LNCAP (cell line): ENCODE results near the gene WNT16.

ENCODE experiments used
- TF ChIP-seq, protein P1 (sequence below): fragments of 450-650 bp; IDR thresholded peaks from 2 replicates; pipeline ENCODE4 v1.5.1; 2017; ENCODE audit warnings: mild to moderate bottlenecking

The WNT16 gene, protein sequence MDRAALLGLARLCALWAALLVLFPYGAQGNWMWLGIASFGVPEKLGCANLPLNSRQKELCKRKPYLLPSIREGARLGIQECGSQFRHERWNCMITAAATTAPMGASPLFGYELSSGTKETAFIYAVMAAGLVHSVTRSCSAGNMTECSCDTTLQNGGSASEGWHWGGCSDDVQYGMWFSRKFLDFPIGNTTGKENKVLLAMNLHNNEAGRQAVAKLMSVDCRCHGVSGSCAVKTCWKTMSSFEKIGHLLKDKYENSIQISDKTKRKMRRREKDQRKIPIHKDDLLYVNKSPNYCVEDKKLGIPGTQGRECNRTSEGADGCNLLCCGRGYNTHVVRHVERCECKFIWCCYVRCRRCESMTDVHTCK

DNA sequence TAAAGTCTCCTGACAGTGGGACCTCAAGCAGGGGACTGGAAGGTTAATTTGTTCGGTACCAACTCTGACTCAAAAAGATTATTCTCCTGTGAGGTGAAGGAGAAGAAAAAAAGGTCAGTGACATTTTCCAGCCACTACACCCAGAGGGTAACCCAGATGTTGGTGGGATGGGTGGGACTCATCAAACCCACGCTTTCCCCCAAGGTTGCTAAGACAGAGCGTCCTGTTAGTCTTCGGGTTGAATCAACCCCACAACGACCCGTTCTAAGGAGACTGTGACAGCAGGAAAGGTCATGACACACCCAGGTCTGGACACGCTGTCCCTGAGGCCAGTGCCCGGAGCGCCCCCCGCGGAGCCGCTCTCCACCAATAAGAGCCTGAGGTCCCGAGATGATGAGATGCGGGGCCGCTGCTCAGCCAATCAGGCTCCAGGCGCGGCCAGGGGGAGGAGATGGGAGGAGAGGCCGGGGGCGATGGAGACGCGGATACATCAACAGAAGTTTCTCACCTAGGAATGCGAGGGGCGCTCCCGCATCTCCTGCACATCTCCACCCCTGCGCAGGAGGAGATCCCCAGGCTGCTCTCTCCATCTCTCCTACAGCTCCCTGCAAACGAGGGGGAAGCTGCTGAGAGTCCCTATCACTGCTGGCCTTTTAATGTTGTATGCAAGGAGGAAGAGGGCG, at the start of gene WNT16:
WNT16 (plus strand) TSS at position 493 of the 683 bp plus-strand sequence. CDS start 293 bp downstream, outside the sequence.
- TF ChIP-seq, protein P1, sequence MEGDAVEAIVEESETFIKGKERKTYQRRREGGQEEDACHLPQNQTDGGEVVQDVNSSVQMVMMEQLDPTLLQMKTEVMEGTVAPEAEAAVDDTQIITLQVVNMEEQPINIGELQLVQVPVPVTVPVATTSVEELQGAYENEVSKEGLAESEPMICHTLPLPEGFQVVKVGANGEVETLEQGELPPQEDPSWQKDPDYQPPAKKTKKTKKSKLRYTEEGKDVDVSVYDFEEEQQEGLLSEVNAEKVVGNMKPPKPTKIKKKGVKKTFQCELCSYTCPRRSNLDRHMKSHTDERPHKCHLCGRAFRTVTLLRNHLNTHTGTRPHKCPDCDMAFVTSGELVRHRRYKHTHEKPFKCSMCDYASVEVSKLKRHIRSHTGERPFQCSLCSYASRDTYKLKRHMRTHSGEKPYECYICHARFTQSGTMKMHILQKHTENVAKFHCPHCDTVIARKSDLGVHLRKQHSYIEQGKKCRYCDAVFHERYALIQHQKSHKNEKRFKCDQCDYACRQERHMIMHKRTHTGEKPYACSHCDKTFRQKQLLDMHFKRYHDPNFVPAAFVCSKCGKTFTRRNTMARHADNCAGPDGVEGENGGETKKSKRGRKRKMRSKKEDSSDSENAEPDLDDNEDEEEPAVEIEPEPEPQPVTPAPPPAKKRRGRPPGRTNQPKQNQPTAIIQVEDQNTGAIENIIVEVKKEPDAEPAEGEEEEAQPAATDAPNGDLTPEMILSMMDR: no peak

DNA sequence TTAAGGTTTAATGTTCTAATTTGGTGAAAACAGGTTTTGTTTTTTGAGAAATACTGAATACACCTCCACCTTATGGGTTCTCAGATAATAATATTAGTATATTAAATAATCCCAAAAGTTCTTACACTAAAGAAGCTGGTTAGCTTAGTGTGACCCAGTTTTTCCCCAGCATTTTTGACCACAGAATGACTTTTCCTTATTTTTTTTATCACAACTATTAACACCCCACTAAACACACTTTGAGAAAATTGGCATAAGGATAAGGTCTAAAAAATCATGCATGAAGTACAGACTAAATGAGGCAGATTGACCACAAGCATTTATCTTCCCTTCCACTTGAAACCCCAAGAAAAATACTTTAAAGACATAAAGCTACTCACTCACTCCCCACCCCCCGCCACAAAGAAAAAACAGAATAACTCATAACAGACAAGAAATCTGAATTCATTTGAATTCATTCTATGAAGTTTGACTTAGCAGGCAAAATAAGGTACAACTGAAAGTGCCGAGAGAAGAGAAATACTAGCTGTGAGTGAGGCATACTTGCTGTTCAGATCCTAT, 49.7 kb upstream of the WNT16 start:
- TF ChIP-seq, protein P1: no peak

DNA sequence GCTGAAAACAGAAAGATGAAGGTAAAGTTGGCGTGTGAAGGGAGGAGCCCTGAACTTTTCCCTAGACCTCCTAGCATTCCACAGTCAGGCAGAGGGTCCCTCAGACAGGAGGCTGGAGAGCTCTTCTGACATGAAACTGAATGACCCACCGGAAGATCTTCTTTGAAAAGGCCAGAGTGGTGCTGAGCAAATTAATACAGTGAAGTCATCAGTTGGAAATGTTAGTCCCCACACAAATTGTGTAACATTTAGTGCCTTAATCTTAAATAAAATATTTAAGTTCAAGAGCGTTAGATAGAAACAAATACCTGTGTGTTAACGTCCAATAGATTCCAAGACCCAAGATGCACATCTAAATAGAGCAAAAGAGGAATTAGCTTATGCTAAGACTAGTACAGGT, 49.0 kb upstream of the WNT16 start:
- TF ChIP-seq, protein P1: no peak

DNA sequence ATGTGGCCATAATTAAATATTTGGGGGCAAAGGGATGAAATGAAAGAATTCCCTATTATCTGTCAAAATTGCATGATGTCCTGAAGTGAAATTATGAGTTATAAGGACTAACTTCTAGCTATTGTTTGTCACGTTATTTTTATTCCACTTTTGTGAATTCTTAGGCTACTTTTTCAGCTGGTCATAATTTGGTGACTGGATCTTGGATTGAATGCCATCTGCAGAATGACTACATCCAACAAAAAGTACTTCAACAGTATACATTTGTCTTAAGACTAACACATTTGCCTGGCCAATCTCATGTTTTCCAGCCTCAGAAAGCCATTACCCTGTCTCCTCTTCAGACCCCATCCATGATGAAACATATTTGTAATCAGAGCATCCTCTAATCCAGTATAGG, 48.1 kb upstream of the WNT16 start:
- TF ChIP-seq, protein P1: no peak

DNA sequence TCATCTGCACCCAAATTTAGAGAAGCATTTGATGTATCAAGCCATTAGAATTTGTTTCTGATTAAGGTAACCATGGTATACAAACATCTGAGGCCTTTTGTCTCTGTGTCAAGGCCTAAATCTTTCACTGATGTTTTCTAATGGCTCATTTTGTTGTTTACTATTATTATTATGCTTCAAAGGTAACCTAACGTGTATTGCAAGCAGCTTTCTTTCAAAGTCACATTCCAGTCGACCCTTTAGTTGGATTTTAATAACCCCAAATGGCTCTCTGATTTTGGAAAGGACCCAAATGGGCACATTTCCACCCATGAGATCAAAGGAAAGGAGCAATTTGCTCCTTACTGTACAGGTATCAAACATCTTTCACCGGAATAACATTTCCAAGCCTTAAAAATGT, 46.7 kb upstream of the WNT16 start:
- TF ChIP-seq, protein P1: no peak

DNA sequence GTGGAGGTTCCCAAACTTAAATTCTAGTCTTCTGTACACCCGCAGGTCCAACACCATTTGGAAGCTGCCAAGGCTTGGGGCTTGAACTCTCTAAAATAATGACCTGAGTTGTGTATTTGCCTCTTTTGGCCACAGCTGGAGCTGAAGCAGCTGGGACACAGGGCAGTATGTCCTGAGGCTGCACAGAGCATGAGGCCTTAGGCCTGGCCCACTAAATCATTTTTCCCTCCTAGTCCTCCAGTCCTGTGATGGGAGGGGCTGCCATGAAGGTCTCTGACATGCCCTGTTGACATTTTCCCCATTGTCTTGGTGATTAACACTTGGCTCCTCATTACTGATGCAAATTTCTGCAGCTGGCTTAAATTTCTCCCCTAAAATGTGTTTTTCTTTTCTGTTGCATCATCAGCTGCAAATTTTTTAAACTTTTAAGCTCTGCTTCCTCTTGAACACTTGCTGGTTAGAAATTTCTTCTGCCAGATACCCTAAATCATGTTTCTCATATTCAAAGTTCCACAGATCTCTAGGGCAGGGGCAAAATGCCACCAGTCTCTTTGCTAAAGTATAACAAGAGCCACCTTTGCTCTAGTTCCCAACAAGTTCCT, 43.6 kb upstream of the WNT16 start:
- TF ChIP-seq, protein P1: no peak

DNA sequence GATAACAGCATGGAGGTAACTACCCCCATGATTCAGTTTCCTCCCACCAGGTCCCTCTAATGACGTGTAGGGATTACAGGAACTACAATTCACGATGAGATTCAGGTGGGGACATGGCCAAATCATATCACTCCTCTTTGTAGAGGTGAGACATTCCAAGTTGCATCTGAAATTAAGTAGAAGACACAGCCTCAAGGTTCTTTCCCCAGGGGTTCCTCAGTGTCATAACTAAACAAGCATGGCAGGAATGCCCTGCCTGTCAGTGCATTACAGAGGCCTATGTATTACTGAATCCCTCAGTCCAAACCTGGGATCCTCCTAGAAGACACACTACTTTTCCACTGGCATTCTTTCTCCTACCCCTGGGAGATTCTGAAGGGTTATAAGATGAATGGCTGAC, 42.6 kb upstream of the WNT16 start:
- TF ChIP-seq, protein P1: no peak
